GM12874 (cell line): ENCODE results near the gene TEX11.

Source experiments
- TF ChIP-seq, protein P1 (sequence below): IDR thresholded peaks from 2 replicates; pipeline ENCODE4 v1.5.1; 2011; ENCODE audit warnings: low read depth, mild to moderate bottlenecking, control low read depth, low read length, moderate library complexity; ENCODE audit not compliant: insufficient read depth

TEX11 gene

DNA sequence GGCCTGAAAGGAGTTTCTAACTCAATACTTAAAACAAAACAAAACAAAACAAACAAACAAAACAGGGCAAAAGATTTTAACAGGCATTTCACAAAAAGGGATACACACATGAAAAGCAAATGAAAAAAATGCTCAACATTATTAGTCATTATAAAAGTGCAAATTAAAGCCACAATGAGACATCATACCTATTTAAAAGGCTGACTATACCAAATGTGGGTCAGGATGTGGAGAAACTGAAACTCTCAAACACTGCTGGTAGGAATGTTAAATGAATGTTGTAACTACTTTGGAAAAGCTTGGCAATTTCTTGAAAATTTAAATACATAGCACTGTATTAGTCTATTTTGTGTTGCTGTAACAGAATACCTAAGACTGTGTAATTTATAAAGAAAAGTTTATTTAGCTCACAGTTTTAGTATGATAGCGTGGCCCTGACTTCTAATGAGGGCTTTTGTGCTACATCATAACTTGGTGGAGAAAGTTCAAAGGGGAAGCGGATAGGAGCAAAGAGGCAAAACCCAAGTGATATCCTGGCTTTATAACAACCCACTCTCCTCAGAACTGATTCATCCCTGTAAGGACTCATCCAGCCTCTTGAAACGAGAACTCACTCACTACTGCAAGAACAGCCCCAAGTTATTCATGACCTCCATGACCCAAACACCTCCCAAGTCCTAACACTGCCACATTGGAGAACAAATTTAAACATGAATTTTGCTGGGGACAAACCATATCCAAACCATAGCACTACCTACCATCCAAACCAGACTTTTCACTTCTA is 214.0 kb downstream of the TEX11 start:
- TF ChIP-seq, protein P1, sequence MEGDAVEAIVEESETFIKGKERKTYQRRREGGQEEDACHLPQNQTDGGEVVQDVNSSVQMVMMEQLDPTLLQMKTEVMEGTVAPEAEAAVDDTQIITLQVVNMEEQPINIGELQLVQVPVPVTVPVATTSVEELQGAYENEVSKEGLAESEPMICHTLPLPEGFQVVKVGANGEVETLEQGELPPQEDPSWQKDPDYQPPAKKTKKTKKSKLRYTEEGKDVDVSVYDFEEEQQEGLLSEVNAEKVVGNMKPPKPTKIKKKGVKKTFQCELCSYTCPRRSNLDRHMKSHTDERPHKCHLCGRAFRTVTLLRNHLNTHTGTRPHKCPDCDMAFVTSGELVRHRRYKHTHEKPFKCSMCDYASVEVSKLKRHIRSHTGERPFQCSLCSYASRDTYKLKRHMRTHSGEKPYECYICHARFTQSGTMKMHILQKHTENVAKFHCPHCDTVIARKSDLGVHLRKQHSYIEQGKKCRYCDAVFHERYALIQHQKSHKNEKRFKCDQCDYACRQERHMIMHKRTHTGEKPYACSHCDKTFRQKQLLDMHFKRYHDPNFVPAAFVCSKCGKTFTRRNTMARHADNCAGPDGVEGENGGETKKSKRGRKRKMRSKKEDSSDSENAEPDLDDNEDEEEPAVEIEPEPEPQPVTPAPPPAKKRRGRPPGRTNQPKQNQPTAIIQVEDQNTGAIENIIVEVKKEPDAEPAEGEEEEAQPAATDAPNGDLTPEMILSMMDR: no peak

DNA sequence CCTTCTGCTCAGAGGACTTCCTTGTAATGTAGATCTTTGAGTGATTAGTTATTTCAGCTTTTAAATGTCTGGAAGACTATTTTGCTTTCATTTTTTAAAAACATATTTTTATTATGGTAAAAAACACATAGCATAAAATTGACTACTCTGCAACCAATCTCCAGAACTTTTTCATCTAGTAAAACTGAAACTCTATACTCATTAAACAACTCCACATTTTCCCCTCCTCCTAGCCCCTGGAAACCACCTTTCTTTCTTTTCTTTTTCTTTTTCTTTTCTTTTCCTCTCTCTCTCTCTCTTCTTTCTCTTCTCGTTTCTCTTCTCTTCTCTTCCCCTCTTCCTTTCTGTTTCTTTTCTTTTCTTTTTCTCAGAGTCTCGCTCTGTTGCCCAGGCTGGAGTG is 233.2 kb downstream of the TEX11 start:
- TF ChIP-seq, protein P1: no peak

DNA sequence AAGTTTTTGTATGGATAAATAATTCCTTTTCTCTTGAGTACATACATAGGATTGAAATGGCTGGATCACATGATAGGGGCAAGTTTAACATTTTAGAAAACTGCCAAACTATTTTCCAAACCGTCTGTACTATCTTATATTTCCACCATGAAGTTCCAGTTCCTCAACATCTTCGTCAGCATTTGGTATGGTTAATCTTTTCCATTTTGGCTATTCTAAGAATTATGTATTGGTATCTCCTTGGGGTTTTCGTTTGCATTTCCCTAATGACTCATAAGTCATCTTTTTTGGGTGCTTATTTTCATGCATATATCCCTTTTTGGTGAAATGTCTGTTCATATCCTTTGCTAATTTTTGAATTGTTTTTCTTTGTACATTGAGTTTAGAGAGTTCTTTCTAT is 236.2 kb downstream of the TEX11 start:
- TF ChIP-seq, protein P1: no peak

GRCh38 chrX:70669120-70669519 is 239.4 kb downstream of the TEX11 start:
- TF ChIP-seq, protein P1: no peak

GRCh38 chrX:70664726-70665125 is 243.8 kb downstream of the TEX11 start:
- TF ChIP-seq, protein P1: peak; percentile 9; the same call in 1 of the 2 replicates

GRCh38 chrX:70656304-70656703 is 252.2 kb downstream of the TEX11 start:
- TF ChIP-seq, protein P1: no peak

DNA sequence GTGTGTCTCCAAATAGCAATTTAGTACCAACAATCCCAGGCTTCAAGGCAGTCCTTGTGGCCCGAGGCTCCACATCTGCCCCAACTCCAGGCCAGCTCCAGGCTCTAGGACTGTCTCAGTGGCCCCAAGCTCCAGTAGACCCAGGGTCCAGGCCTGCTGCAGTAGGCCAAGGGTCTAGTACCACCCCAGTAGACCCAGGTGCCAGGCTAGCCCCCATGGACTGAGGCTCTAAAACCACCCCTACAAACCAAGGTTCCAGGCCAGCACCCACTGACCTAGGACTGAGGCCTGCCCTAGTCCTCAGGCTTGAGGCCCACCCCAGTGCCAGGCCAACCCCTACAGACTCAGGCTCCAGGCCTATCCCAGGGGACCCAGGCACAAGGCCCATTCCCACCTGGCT is 272.3 kb downstream of the TEX11 start:
- TF ChIP-seq, protein P1: no peak

- TF ChIP-seq, protein P1: no peak
Measured at GRCh38 chrX:70635669-70636068, 272.8 kb downstream of the TEX11 start.
